Ectodermal cell (in vitro differentiated cells): Measurements from ENCODE around the gene MKKS. TPM values are rescaled to one million over a fixed set of nuclear protein-coding genes. Genes with fewer than 3 reads are reported as not detected.
A peak's percentile ranks its signal among the peaks of the same experiment; 100 is the strongest.

Experiments
- H3K27ac ChIP-seq: 2 replicates; pipeline ENCODE4 v1.7.0; 2013; ENCODE audit warnings: mild to moderate bottlenecking, low read depth, low read length; ENCODE audit not compliant: insufficient read depth, poor library complexity, severe bottlenecking
- H3K27me3 ChIP-seq: 2 replicates; pipeline ENCODE4 v1.7.0; 2013; ENCODE audit warnings: mild to moderate bottlenecking, low read length; ENCODE audit not compliant: insufficient read depth, control insufficient read depth, poor library complexity, severe bottlenecking
- H3K36me3 ChIP-seq: one replicate; pipeline ENCODE4 v1.7.0; 2013; ENCODE audit warnings: low read length; ENCODE audit not compliant: control insufficient read depth, insufficient read depth
- H3K4me1 ChIP-seq: one replicate; pipeline ENCODE4 v1.7.0; 2013; ENCODE audit warnings: low read length; ENCODE audit not compliant: control insufficient read depth, insufficient read depth
- H3K4me3 ChIP-seq: 2 replicates; pipeline ENCODE4 v1.7.0; 2013; ENCODE audit warnings: low read depth, low read length, control low read depth; ENCODE audit not compliant: insufficient read depth
- H3K9me3 ChIP-seq: 2 replicates; pipeline ENCODE4 v1.7.0; 2013; ENCODE audit warnings: mild to moderate bottlenecking, low read length, moderate library complexity; ENCODE audit not compliant: control insufficient read depth
- WGBS, 2 experiments: methylation state at CpG; one replicate each; pipeline ENCODE4 v1.1.7; 2013; ENCODE audit warnings: missing lambda C conversion rate in 2 of 2; 5-methylcytosine and 5-hydroxymethylcytosine counted together
- polyA plus RNA-seq, 4 experiments: library from polyadenylated mRNA; stranded (reverse); fragments of 50-300 nt; gene quantifications; one replicate each; pipeline ENCODE4 v1.2.3, GENCODE V29; 2013

MKKS gene
- polyA plus RNA-seq (2013, experiment 1 of 4), result 30.9 TPM
- 27.1 TPM for polyA plus RNA-seq (2013, experiment 2 of 4)
- polyA plus RNA-seq (2013, experiment 3 of 4), result 24.7 TPM
- polyA plus RNA-seq (2013, experiment 4 of 4), result 30.0 TPM

DNA sequence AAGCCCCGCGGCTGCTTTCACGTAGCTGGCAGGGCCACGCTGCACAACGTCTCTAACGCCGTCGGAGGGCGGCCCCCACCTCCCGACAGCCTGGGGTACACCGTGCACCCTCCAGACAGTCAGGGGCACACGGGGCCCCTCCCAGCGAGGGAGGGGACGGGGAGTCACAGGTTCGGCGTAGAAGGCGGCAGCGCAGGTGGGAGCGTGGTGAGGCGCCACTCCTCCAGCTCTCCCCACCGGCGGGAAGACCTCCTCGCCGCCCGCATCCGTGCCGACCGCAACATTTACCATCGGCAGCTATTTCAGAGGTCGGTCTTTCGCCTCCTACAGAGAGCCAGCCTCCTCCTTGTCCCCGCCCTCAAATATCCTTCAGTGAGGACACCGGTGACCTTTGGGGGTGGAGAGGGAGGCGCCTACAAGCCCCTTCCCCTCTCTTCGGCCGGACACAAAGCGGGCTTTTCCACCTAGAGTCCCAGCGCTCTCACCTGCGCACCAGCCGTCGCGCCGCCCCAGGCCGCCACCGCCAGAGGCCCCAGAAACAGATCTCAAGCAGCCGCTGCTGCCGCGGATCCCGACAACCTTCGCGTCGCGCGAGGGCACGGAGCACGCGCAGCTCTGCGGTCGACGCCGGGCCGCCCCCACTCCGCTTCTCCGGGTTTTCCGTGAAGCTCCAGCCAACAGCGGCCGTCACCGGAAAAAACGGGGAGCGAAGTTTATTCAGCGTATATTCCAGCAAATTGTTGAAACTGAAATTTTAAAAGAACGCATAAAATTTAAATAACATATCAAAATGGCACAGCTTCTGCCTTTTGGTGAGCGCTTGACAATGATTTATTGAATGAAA lies at the start of gene MKKS:
TSS of gene MKKS (minus strand) at position 600 of the 844 bp plus-strand sequence. CDS start 20,708 bp downstream, outside the sequence.
- H3K9me3 ChIP-seq, result no peaks in the 10 kb centered on the region
- peak within 1 kb of the TSS; percentile 91 for H3K4me3 ChIP-seq
- H3K27ac ChIP-seq, result peak within 1 kb of the TSS; percentile 89
- H3K4me1 ChIP-seq, result no peaks in the 10 kb centered on the region
- 0% methylated on average over 70 to 73 of the region's 73 CpGs for WGBS, 2 experiments
- no peaks in the 10 kb centered on the region for H3K27me3 ChIP-seq
- no peaks in the 10 kb centered on the region for H3K36me3 ChIP-seq

DNA sequence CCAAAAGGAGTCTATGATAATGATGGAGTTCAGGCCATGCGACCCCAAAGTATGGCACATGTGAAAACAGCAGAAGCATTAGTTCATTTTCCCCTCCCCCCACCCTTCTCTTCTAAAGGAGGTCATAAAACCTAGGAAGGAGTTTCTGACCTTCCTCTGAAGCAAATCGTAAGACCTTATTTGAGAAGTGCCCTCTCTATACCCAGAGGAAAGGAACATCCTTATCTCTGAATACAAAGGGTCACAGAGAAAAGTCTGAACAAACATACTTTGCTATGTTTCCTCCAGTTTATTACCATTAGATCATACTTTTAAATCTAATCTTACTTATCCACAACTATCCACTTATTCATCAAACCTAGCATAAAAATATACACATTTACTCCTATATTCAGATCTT lies 49.7 kb upstream of the MKKS start:
- Histone ChIP-seq H3K4me1 (peaks cover 2% of the 10 kb centered on the region), H3K4me3 (no peak overlapping the region), H3K27me3 (no peaks in the 10 kb centered on the region), H3K27ac (no peak overlapping the region), H3K9me3 (no peaks in the 10 kb centered on the region), H3K36me3 (no peaks in the 10 kb centered on the region)
- 94 to 98% methylated on average over 2 of the region's 2 CpGs for WGBS, 2 experiments

DNA sequence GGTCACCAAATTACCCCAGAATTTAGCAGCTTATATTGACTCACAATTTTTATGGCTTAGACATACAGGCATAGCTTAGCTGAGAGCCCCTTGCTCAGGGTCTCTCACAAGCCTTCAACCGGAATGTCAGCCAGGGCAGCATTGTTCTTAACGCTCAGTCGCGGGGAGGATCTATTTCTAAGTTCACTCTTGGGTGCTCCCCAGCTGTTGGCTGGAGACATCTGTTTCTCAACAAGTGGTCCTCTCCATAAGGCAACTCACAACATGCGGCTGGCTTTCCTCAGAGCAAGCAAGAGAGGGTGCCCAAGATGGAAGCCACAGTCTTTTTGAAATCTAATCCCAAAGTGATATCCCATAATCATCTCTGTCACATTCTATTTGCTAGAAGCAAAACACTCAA lies 47.7 kb upstream of the MKKS start:
- Histone ChIP-seq H3K4me3 (no peak overlapping the region), H3K4me1 (peaks cover 2% of the 10 kb centered on the region), H3K27ac (no peak overlapping the region), H3K27me3 (no peaks in the 10 kb centered on the region), H3K9me3 (no peaks in the 10 kb centered on the region), H3K36me3 (no peaks in the 10 kb centered on the region)
- 65 to 67% methylated on average over 5 of the region's 5 CpGs for WGBS, 2 experiments

DNA sequence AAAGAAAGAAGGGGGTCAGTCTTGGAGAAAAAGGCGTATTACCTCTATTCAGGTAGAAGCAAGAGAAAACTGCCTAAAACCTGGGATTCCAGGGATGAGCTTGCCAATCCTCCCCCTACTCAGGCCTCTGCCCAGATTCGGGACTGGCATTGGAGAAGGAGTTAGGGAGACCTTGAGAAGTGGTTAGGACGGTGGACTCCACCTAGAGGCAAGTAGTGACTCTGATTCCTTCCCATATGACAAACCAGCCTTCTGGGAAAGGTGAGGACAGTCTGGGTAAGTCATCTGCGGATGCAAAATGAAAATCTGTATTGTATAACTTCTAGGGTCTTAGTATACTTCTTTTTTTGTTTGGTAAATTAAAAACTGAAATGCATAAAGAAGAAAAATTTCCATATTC lies 44.9 kb upstream of the MKKS start:
- Histone ChIP-seq H3K4me1 (peaks cover 2% of the 10 kb centered on the region), H3K36me3 (no peaks in the 10 kb centered on the region), H3K27me3 (no peaks in the 10 kb centered on the region), H3K9me3 (no peaks in the 10 kb centered on the region), H3K4me3 (no peak overlapping the region), H3K27ac (no peak overlapping the region)
- whole genome bisulfite sequencing, 2 experiments, result 90 to 94% methylated on average over 3 to 4 of the region's 4 CpGs

- H3K36me3 ChIP-seq, result no peaks in the 10 kb centered on the region
- H3K27me3 ChIP-seq, result no peaks in the 10 kb centered on the region
- no peak overlapping the region for H3K27ac ChIP-seq
- no peak overlapping the region for H3K4me3 ChIP-seq
- peaks cover 3% of the 10 kb centered on the region for H3K4me1 ChIP-seq
- WGBS, 2 experiments, result no CpG with 5 or more reads among the region's 1 CpG
- no peaks in the 10 kb centered on the region for H3K9me3 ChIP-seq
These were observed 44.2 kb upstream of the MKKS start for GRCh38 chr20:10478205-10478604.

GRCh38 chr20:10476319-10476724 lies 42.3 kb upstream of the MKKS start:
- 97 to 100% methylated on average over 3 of the region's 3 CpGs for WGBS, 2 experiments

DNA sequence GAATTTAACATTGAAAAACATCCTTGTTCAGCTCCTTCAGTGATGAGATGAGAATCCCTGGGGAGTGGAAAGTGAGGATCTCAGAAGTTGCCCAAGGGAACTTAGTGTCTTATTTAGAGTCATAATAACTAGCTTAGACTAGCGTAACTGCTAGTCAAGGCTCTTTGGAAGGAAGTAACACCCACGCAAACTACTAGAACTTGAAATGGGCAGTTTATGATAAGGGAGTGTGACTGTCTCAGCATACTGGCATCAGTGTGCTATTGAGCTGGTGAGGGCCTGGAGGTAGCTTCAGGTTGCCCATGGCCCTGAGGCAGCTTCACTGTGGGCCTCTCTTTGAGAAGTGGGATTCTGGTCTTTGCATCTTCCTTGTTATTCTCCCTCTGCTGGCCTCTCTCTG lies 41.2 kb upstream of the MKKS start:
- Histone ChIP-seq H3K9me3 (no peaks in the 10 kb centered on the region), H3K36me3 (no peaks in the 10 kb centered on the region), H3K27me3 (no peaks in the 10 kb centered on the region), H3K4me3 (no peak overlapping the region), H3K27ac (no peak overlapping the region), H3K4me1 (peaks cover 10% of the 10 kb centered on the region)
- 98 to 99% methylated on average over 2 of the region's 2 CpGs for WGBS, 2 experiments

More at GRCh38 chr20:10476319-10476724, 42.3 kb upstream of the MKKS start:
- peaks cover 10% of the 10 kb centered on the region for H3K4me1 ChIP-seq
- H3K4me3 ChIP-seq, result no peak overlapping the region
- H3K9me3 ChIP-seq, result no peaks in the 10 kb centered on the region
- H3K27me3 ChIP-seq, result no peaks in the 10 kb centered on the region
- H3K27ac ChIP-seq, result no peak overlapping the region
- no peaks in the 10 kb centered on the region for H3K36me3 ChIP-seq

DNA sequence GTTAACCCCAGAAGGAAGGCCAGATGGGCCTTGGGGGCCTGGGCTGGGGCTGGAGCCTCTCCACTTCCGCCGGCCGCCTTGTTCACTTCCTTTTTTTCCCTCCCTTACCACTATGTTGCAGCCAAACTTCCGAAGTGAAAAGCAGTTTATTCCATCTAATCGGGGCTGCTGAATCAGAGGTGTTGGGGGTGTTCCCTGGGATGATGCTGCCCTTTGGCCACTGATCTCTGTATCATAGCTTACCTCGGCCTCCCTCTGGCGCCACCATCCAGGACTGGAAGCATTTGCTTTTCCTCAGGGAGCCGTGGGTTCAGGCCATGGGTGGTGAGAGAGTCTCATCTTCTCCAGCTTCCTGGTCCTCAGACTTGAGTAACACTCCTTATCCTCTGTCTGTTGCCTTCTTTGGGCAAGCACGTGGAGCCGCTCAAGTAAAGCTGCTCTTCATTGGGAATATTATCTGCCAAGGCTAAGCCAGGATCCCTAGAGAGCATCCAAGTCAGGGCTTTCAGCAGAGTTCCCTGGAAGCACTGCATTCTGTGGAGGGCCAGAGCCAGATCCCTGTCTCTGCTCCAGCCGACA lies 40.7 kb upstream of the MKKS start:
- Histone ChIP-seq H3K27ac (no peak overlapping the region), H3K9me3 (no peaks in the 10 kb centered on the region), H3K36me3 (no peaks in the 10 kb centered on the region), H3K27me3 (no peaks in the 10 kb centered on the region), H3K4me1 (peaks cover 14% of the 10 kb centered on the region), H3K4me3 (no peak overlapping the region)
- WGBS, 2 experiments, result 76 to 79% methylated on average over 11 of the region's 11 CpGs

DNA sequence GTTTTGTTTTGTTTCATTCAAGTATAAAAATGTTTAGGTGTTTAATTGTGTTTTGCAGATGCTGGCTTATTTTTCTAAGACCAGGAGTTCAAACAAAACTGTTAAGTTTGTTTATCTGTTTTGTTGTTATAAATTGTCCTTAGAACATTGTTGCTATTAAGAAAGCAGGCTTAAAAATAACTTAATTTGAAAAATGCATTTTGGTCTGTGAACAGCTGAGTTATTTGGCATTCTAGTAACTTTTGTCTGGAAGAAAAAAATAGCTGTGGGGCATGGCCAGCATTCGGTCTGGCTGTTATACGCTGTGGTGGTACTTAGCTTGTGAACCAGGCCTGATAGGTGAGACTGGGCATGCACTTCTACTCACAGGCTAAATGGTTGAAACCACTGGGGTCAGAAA lies 38.8 kb upstream of the MKKS start:
- Histone ChIP-seq H3K4me3 (no peak overlapping the region), H3K9me3 (no peaks in the 10 kb centered on the region), H3K36me3 (no peaks in the 10 kb centered on the region), H3K27ac (no peak overlapping the region), H3K4me1 (peaks cover 25% of the 10 kb centered on the region), H3K27me3 (no peaks in the 10 kb centered on the region)
- WGBS, 2 experiments, result 95% methylated on average over 2 of the region's 2 CpGs

DNA sequence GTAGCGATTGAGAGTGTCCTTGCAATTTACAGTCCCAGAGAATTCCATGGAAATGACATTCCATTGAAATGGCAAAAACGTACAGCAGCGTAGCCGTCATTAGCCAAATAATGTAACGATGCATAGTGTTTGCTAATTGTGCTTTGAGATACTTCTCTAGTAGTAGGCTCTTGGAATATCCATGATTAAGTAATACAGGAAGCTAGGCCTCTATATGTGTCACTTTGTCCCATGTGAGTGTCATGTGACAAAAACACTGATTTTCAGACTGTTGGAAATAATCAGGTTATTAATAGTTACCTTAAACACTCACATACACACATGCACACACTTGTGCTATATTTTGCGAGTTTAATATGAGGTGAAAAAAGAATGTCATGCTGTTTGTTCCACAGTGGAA lies 36.3 kb upstream of the MKKS start:
- WGBS, 2 experiments, result 94 to 97% methylated on average over 6 of the region's 6 CpGs
- H3K4me1 ChIP-seq, result peaks cover 48% of the 10 kb centered on the region

More for the DNA sequence above, 36.3 kb upstream of the MKKS start:
- no peaks in the 10 kb centered on the region for H3K27me3 ChIP-seq
- H3K27ac ChIP-seq, result no peak overlapping the region
- H3K36me3 ChIP-seq, result no peaks in the 10 kb centered on the region
- no peaks in the 10 kb centered on the region for H3K9me3 ChIP-seq
- H3K4me3 ChIP-seq, result no peak overlapping the region
